GM21619 (cell line): ENCODE measurements around the gene OR5A1.

Experiments used
- ATAC-seq: cut with Tn5 transposase; IDR thresholded peaks from one replicate; pipeline ENCODE4 v1.9.1; 2021; ENCODE audit not compliant: unreplicated experiment

The OR5A1 gene

GRCh38 chr11:59475176-59475575 is 38.9 kb downstream of the OR5A1 start:
- no peak for ATAC-seq

GRCh38 chr11:59479906-59480305 is 43.6 kb downstream of the OR5A1 start:
- no peak for ATAC-seq

GRCh38 chr11:59480359-59480758 is 44.1 kb downstream of the OR5A1 start:
- no peak for ATAC-seq
